HFFc6 (cell line): Measurements from ENCODE around the gene OR2H1. TPM values are rescaled to one million over a fixed set of nuclear protein-coding genes. Genes with fewer than 3 reads are reported as not detected.

Source experiments
- DNase-seq: peaks from one replicate; pipeline ENCODE4 v3.0.0-alpha.2; 2018
- H3K27ac Mint-ChIP-seq: 2 replicates; pipeline ENCODE4 v1.8.0; 2020; ENCODE audit warnings: mild to moderate bottlenecking, mixed read lengths
- H3K27me3 Mint-ChIP-seq: 2 replicates; pipeline ENCODE4 v1.8.0; 2021; ENCODE audit warnings: mild to moderate bottlenecking, moderate library complexity, mixed read lengths; ENCODE audit not compliant: insufficient read depth
- H3K36me3 Mint-ChIP-seq: 2 replicates; pipeline ENCODE4 v1.8.0; 2021; ENCODE audit warnings: low read depth, mixed read lengths
- H3K4me1 Mint-ChIP-seq: 2 replicates; pipeline ENCODE4 v1.8.0; 2020; ENCODE audit warnings: low read depth, mixed read lengths
- H3K4me3 Mint-ChIP-seq: 2 replicates; pipeline ENCODE4 v1.8.0; 2020; ENCODE audit warnings: mild to moderate bottlenecking, moderate library complexity, mixed read lengths
- H3K9me3 Mint-ChIP-seq: 2 replicates; pipeline ENCODE4 v1.8.0; 2020; ENCODE audit warnings: mild to moderate bottlenecking, mixed read lengths
- total RNA-seq, 6 experiments: library from RNA; stranded (reverse); fragmentation: NEBNext Ultra II Directional; extraction: Animal tissue kit (Norgen Biotek cat#: 25700); gene quantifications; 2 replicates in 1 of 6; 3 replicates in 5 of 6; pipeline ENCODE4 v1.2.3, GENCODE V29; 2021
- TF ChIP-seq, protein P1 (sequence below): fragments of 200-600 bp; sonication (generic); IDR thresholded peaks from 2 replicates; pipeline ENCODE4 v1.5.0; 2021; ENCODE audit warnings: antibody characterized with exemption, mild to moderate bottlenecking

OR2H1 gene
- total RNA-seq, 6 experiments from 2014 or later = not detected

DNA sequence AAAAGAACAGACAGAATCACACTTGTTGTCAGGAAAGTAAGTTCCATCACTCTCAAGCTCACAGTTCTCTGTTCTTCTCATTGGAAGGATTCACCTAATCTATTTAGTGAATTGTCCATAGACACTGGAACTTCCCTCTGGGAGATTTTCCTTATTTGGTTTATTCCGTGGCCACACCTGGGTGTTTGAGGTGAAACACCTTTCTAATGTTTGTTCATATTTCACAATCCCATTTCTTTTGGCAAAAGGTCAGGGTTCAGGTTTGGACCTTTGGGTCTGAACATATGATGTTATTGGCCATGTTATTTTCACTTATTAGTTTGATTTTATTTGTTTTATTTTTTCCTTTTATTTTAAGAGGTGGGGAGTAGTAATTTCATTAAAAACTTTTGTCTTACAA, 26.8 kb downstream of the OR2H1 start:
- H3K27ac Mint-ChIP-seq = no peak overlapping the region
- H3K9me3 Mint-ChIP-seq = peaks cover 44% of the 10 kb centered on the region
- DNase-seq = no peak
- H3K4me1 Mint-ChIP-seq = no peaks in the 10 kb centered on the region
- H3K36me3 Mint-ChIP-seq = no peaks in the 10 kb centered on the region
- TF ChIP-seq, protein P1, sequence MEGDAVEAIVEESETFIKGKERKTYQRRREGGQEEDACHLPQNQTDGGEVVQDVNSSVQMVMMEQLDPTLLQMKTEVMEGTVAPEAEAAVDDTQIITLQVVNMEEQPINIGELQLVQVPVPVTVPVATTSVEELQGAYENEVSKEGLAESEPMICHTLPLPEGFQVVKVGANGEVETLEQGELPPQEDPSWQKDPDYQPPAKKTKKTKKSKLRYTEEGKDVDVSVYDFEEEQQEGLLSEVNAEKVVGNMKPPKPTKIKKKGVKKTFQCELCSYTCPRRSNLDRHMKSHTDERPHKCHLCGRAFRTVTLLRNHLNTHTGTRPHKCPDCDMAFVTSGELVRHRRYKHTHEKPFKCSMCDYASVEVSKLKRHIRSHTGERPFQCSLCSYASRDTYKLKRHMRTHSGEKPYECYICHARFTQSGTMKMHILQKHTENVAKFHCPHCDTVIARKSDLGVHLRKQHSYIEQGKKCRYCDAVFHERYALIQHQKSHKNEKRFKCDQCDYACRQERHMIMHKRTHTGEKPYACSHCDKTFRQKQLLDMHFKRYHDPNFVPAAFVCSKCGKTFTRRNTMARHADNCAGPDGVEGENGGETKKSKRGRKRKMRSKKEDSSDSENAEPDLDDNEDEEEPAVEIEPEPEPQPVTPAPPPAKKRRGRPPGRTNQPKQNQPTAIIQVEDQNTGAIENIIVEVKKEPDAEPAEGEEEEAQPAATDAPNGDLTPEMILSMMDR = no peak
- H3K4me3 Mint-ChIP-seq = no peak overlapping the region
- H3K27me3 Mint-ChIP-seq = no peaks in the 10 kb centered on the region; the same call in 1 of the 2 replicates

DNA sequence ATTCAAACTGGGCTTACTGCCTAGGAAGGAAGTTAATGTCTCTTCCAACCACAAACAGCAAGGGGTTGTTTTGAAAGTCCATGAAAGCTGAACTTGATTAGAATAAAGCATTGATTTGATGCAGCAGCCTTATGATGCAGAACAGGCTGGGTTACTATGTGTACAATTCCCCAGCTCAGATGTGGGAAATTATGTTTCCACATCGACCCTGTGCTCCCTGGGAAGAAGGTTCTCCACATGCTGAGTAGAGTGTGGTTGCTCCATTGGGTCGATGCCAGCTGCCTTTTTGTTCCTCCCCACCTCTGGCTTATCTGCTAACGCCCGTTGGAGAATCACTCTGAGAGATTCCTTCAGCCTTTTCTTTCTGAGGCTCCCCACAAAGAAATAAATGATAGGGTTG, 29.6 kb downstream of the OR2H1 start:
- H3K4me1 Mint-ChIP-seq = no peaks in the 10 kb centered on the region
- DNase-seq = no peak
- no peaks in the 10 kb centered on the region; the same call in 1 of the 2 replicates for H3K27me3 Mint-ChIP-seq
- H3K36me3 Mint-ChIP-seq = no peaks in the 10 kb centered on the region
- TF ChIP-seq, protein P1 = no peak
- H3K9me3 Mint-ChIP-seq = peaks cover 39% of the 10 kb centered on the region
- no peak overlapping the region for H3K4me3 Mint-ChIP-seq
- H3K27ac Mint-ChIP-seq = no peak overlapping the region

GRCh38 chr6:29487131-29487530, 30.2 kb downstream of the OR2H1 start:
- Mint-ChIP-seq H3K9me3 (peaks cover 35% of the 10 kb centered on the region), H3K27me3 (no peaks in the 10 kb centered on the region; the same call in 1 of the 2 replicates), H3K27ac (no peak overlapping the region), H3K36me3 (no peaks in the 10 kb centered on the region), H3K4me1 (no peaks in the 10 kb centered on the region), H3K4me3 (no peak overlapping the region)
- TF ChIP-seq, protein P1 = no peak
- DNase-seq = no peak

- peaks cover 30% of the 10 kb centered on the region for H3K9me3 Mint-ChIP-seq
- TF ChIP-seq, protein P1 = no peak
- no peaks in the 10 kb centered on the region for H3K4me1 Mint-ChIP-seq
- H3K27ac Mint-ChIP-seq = no peak within 1 kb of the TSS
- H3K4me3 Mint-ChIP-seq = no peak within 1 kb of the TSS
- DNase-seq = no peak
- H3K27me3 Mint-ChIP-seq = no peaks in the 10 kb centered on the region; the same call in 1 of the 2 replicates
- no peaks in the 10 kb centered on the region for H3K36me3 Mint-ChIP-seq
Observed at GRCh38 chr6:29487660-29488059, 30.7 kb downstream of the OR2H1 start, which contains the start of gene MAS1L. TSS of gene MAS1L (minus strand) at chr6:29487956. CDS start at chr6:29487902, 54 bp downstream.

DNA sequence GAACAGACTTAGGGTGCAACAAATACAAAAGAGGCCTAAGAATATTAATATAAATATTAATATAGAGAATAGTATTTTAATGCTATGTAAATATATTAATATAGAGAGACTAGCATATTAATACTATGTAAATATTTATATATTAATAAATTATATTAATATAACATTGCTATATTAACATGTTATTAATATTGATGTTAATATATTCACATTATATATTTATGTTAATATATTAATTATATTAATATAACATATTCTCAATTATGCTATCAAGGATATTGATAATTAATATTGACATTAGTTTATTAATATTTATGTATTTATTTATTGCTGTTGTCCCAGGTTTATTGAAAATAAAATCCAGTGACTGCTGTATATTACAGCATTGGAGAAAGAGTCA, 31.9 kb downstream of the OR2H1 start:
- no peaks in the 10 kb centered on the region; the same call in 1 of the 2 replicates for H3K27me3 Mint-ChIP-seq
- DNase-seq = no peak
- no peak overlapping the region for H3K4me3 Mint-ChIP-seq
- H3K9me3 Mint-ChIP-seq = peaks cover 22% of the 10 kb centered on the region
- TF ChIP-seq, protein P1 = no peak
- H3K36me3 Mint-ChIP-seq = no peaks in the 10 kb centered on the region
- no peak overlapping the region for H3K27ac Mint-ChIP-seq
- no peaks in the 10 kb centered on the region for H3K4me1 Mint-ChIP-seq

DNA sequence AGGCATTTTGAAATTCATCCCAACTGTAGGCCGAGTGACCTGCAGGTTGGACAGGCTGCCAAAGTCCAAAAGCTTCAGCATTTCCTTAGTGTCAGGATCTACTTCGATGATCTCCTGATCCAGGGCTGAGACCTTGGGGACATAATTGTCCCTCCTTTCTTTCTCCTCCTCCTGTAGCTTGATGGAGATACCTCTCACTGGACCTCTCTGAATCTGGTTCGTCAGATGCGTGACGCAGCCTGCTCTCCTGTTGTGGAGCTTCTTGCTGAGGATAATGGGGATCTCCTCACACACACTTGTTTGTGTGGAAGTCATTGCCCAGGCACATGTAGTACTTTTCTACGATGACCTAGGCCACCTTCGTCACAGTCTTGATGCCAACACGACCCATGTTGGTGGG, 32.3 kb downstream of the OR2H1 start:
- no peak for DNase-seq
- H3K4me3 Mint-ChIP-seq = no peak overlapping the region
- H3K9me3 Mint-ChIP-seq = peaks cover 22% of the 10 kb centered on the region
- no peaks in the 10 kb centered on the region for H3K36me3 Mint-ChIP-seq
- H3K4me1 Mint-ChIP-seq = no peaks in the 10 kb centered on the region
- H3K27me3 Mint-ChIP-seq = no peaks in the 10 kb centered on the region; the same call in 1 of the 2 replicates
- TF ChIP-seq, protein P1 = no peak
- H3K27ac Mint-ChIP-seq = no peak overlapping the region
